Epithelial cell of esophagus (primary cell): ENCODE measurements around the gene MAGEF1.

Source experiments
- DNase-seq: peaks from one replicate; pipeline ENCODE4 v3.0.0; 2010; ENCODE audit warnings: low read depth
- H3K4me3 ChIP-seq: 2 replicates; pipeline ENCODE4 v1.5.1; 2011; ENCODE audit warnings: mild to moderate bottlenecking, low read length, control low read depth
- CTCF ChIP-seq: IDR thresholded peaks from 2 replicates; pipeline ENCODE4 v1.5.1; 2011; ENCODE audit warnings: low read depth, mild to moderate bottlenecking, low read length, control low read depth, inconsistent platforms; ENCODE audit not compliant: insufficient read depth; ENCODE audit errors: missing control alignments

MAGEF1 gene

GRCh38 chr3:184688251-184688881 lies 23.5 kb downstream of the MAGEF1 start:
- H3K4me3 ChIP-seq = no peak overlapping the region
- DNase-seq = no peak
- no peak for TF ChIP-seq CTCF

GRCh38 chr3:184687363-184688015 lies 24.4 kb downstream of the MAGEF1 start:
- no peak for TF ChIP-seq CTCF
- H3K4me3 ChIP-seq = no peak overlapping the region
- no peak for DNase-seq

- TF ChIP-seq CTCF = no peak
- no peak for DNase-seq
- H3K4me3 ChIP-seq = no peak overlapping the region
Measured at GRCh38 chr3:184685646-184686045, 26.2 kb downstream of the MAGEF1 start.

GRCh38 chr3:184685055-184685454 lies 26.8 kb downstream of the MAGEF1 start:
- no peak overlapping the region for H3K4me3 ChIP-seq
- DNase-seq = no peak
- TF ChIP-seq CTCF = no peak

GRCh38 chr3:184683900-184684560 lies 27.8 kb downstream of the MAGEF1 start:
- DNase-seq = no peak
- TF ChIP-seq CTCF = no peak
- no peak overlapping the region for H3K4me3 ChIP-seq

- TF ChIP-seq CTCF = no peak
- DNase-seq = peak; percentile 60
- no peak overlapping the region for H3K4me3 ChIP-seq
Measured at GRCh38 chr3:184683234-184683633, 28.6 kb downstream of the MAGEF1 start.
